ENCODE data around the gene BTBD9. TPM values are rescaled to one million over a fixed set of nuclear protein-coding genes. Genes with fewer than 3 reads are reported as not detected.
A peak's percentile ranks its signal among the peaks of the same experiment; 100 is the strongest.

BTBD9 gene
- total RNA-seq, 2 donors from 2014 or later: 14.2 to 18.2 TPM

- Histone ChIP-seq H3K4me3 (no peak overlapping the region), H3K27ac (peak overlapping the region in 1 of 2 donors; percentile 18), H3K9me3 (no peaks in the 10 kb centered on the region), H3K36me3 (peaks cover 6% of the 10 kb centered on the region), H3K27me3 (no peaks in the 10 kb centered on the region), H3K4me1 (peaks cover 0 to 11% of the 10 kb centered on the region in 2 donors)
- TF ChIP-seq, protein P1, sequence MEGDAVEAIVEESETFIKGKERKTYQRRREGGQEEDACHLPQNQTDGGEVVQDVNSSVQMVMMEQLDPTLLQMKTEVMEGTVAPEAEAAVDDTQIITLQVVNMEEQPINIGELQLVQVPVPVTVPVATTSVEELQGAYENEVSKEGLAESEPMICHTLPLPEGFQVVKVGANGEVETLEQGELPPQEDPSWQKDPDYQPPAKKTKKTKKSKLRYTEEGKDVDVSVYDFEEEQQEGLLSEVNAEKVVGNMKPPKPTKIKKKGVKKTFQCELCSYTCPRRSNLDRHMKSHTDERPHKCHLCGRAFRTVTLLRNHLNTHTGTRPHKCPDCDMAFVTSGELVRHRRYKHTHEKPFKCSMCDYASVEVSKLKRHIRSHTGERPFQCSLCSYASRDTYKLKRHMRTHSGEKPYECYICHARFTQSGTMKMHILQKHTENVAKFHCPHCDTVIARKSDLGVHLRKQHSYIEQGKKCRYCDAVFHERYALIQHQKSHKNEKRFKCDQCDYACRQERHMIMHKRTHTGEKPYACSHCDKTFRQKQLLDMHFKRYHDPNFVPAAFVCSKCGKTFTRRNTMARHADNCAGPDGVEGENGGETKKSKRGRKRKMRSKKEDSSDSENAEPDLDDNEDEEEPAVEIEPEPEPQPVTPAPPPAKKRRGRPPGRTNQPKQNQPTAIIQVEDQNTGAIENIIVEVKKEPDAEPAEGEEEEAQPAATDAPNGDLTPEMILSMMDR (IDR thresholded peaks at IDR 0.05): no peak
- DNase-seq (ENCODE audit: low spot score): no peak
These were observed 484.6 kb downstream of the BTBD9 start for GRCh38 chr6:38155144-38155543.

- TF ChIP-seq, protein P1 (IDR thresholded peaks at IDR 0.05): no peak
- no peak for DNase-seq (ENCODE audit: low spot score)
- H3K27ac ChIP-seq: peak overlapping the region in 1 of 2 donors; percentile 18
- no peak overlapping the region for H3K4me3 ChIP-seq
- H3K27me3 ChIP-seq: no peaks in the 10 kb centered on the region
- no peaks in the 10 kb centered on the region for H3K9me3 ChIP-seq
- H3K36me3 ChIP-seq: peaks cover 6% of the 10 kb centered on the region
- peaks cover 0 to 13% of the 10 kb centered on the region in 2 donors for H3K4me1 ChIP-seq
These were observed 485.0 kb downstream of the BTBD9 start for GRCh38 chr6:38154731-38155130.

GRCh38 chr6:38153798-38154345 lies 485.9 kb downstream of the BTBD9 start:
- Histone ChIP-seq H3K9me3 (no peaks in the 10 kb centered on the region), H3K4me1 (peaks cover 0 to 18% of the 10 kb centered on the region in 2 donors), H3K27me3 (no peaks in the 10 kb centered on the region), H3K4me3 (no peak overlapping the region), H3K27ac (no peak overlapping the region), H3K36me3 (peaks cover 6% of the 10 kb centered on the region)
- no peak for DNase-seq (ENCODE audit: low spot score)
- TF ChIP-seq, protein P1 (IDR thresholded peaks at IDR 0.05): no peak

- H3K27me3 ChIP-seq: no peaks in the 10 kb centered on the region
- TF ChIP-seq, protein P1 (IDR thresholded peaks at IDR 0.05): no peak
- peaks cover 6% of the 10 kb centered on the region for H3K36me3 ChIP-seq
- H3K9me3 ChIP-seq: no peaks in the 10 kb centered on the region
- DNase-seq (ENCODE audit: low spot score): no peak
- H3K4me3 ChIP-seq: no peak overlapping the region
- peaks cover 0 to 22% of the 10 kb centered on the region in 2 donors for H3K4me1 ChIP-seq
- H3K27ac ChIP-seq: no peak overlapping the region
These were observed 486.5 kb downstream of the BTBD9 start for GRCh38 chr6:38153076-38153797.

DNA sequence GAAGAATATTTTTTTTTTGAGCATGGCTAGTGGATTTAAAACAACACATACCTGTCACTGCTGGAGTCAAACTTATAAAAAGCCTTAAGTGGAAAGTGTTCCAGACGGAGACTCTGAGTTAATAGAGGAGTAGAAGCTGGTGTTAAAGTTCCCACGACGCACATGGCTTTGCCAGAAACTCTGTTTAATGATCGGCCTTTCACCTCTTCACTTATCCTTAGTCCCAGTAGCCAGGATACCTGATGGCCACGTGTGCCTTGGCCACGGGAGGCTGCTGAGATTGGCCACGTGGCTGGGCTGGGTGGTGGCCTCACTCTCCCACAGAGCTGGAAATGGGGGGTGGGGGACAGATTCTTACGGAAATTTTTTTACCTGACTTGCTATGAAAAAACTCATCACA lies 487.1 kb downstream of the BTBD9 start:
- Histone ChIP-seq H3K27ac (no peak overlapping the region), H3K36me3 (peaks cover 6% of the 10 kb centered on the region), H3K4me1 (peaks cover 0 to 22% of the 10 kb centered on the region in 2 donors), H3K27me3 (no peaks in the 10 kb centered on the region), H3K4me3 (no peak overlapping the region), H3K9me3 (no peaks in the 10 kb centered on the region)
- DNase-seq (ENCODE audit: low spot score): no peak
- TF ChIP-seq, protein P1 (IDR thresholded peaks at IDR 0.05): no peak

Measured in right atrium auricular region (tissue), 2 donors.